ENCODE results near the gene EPHA5.

DNA sequence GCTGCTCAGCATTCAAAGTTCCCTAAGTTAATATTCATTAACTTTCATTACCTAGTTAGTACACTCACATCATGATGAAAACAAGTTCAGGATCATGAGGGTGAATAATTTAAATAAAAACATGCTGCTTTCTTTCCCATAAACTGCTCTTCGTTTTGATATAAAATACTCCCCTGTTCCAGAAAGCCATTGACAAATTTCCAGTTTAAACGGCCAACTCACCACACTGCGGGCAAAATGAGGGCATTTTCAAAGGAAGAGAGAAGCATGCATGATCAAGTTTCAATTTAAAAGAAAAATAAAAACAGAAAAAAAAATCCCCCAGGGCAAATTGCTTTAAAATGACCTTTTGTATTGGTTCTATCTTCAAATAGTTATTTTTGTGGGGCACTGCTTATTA lies 69.6 kb downstream of the EPHA5 start:
- no peak for TF ChIP-seq POLR2A (IDR thresholded peaks at IDR 0.05; ENCODE audit: low read length)
- TF ChIP-seq GATA1 (IDR thresholded peaks at IDR 0.05; ENCODE audit: low read depth, low read length), result no peak
